GM21529 (cell line): ENCODE measurements around the gene RIN1.
"Not testable (repeated sequence)": the region's sequence is repeated elsewhere in the genome, so short reads cannot be mapped to it uniquely, and the experiment has no call there.

ENCODE experiments used
- ATAC-seq: cut with Tn5 transposase; IDR thresholded peaks from one replicate; pipeline ENCODE4 v1.9.1; 2021; ENCODE audit not compliant: unreplicated experiment

The RIN1 gene

GRCh38 chr11:66359662-66360087 lies 23.4 kb upstream of the RIN1 start:
- ATAC-seq = no peak

GRCh38 chr11:66350560-66351235 lies 14.5 kb upstream of the RIN1 start:
- ATAC-seq = not testable (repeated sequence)

DNA sequence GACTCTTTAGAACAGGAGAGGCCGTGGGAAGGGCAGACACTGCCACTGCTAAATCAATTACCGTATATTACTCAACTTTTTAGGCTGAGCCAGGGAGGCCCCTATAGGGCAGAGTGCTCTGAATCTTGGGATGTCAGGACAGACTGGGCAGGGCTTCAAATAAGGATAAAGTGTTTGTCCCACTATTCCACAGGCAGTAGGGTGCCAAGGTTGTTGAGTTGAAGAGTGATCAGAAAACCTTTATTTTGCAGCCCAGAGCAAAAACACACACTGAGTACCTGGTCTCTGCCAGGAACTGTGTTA lies 12.8 kb upstream of the RIN1 start:
- no peak for ATAC-seq

- ATAC-seq = peak; percentile 36
These were observed 11.4 kb upstream of the RIN1 start, which contains the start of gene B4GAT1 for GRCh38 chr11:66347425-66348276. Gene B4GAT1 (minus strand): TSS chr11:66347629. CDS start chr11:66347545, 84 bp downstream.

DNA sequence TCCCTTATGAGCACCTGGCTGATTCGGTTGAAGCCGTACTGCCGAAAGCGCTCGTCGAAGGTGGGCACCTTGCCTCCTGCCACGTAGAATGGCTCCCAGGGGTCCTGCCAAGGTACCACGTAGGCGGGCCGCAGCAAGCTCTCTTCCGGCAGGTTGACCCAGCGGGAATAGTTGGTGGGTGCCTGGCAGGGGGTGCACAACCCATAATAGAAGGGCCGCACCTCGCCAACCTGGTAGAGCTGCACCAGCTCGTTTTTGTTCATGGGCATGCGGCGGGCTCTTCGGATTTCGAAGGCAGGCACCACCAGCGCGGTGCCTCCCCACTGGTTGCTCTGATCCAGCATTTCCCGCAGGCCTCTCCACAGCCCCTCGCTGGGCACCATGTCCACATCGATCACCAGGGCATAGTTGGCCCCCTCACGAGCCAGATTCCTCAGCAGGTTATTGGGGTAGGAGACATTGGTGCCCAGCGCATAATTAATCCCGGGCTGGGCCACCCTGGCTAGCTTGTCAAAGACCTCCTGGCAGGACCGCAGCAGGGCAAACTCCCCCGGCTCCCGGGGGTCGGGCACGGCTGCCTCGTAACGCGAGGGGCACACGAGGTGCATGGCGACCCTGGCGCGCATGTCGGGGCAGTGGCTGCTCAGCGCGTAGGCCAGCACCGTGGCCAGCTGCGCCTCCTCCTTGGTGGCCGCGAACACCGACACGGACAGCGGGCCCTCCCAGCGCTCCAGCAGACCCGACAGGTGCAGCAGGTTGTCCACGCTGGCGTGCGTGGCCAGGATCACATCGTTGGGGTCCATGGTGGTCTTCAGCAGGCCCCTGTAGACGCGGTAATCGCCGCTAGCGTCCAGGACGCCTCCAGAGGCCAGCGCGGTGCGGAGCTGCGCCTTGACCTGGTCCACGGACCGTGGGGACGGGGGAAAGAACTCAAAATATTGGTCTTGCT lies 10.5 kb upstream of the RIN1 start:
- ATAC-seq = no peak

GRCh38 chr11:66345316-66345649 lies 9.0 kb upstream of the RIN1 start:
- ATAC-seq = no peak

GRCh38 chr11:66344550-66345315 lies 8.5 kb upstream of the RIN1 start, which contains the start of gene BRMS1:
Gene BRMS1 (minus strand): TSS chr11:66345104. CDS start chr11:66342234, 2,870 bp downstream.
- peak; percentile 59 for ATAC-seq

DNA sequence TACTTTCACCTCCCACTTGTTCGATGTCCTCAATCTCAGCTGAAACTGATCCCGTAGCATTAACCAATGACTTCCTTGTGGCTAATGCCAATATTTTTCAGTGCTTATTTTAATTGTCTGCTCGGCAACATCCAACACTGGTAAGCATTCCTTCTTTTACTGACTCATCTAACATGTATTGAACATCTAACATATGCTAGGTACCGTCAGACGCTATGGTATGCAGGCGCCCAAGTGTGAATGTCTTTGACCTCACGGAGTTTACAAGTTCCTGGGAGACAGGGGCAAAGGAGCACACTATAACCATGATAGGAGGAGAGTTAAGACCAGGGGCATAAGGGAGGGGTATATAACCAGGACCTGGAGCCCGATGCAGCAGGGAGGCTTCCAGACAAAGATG lies 6.9 kb upstream of the RIN1 start:
- no peak for ATAC-seq

DNA sequence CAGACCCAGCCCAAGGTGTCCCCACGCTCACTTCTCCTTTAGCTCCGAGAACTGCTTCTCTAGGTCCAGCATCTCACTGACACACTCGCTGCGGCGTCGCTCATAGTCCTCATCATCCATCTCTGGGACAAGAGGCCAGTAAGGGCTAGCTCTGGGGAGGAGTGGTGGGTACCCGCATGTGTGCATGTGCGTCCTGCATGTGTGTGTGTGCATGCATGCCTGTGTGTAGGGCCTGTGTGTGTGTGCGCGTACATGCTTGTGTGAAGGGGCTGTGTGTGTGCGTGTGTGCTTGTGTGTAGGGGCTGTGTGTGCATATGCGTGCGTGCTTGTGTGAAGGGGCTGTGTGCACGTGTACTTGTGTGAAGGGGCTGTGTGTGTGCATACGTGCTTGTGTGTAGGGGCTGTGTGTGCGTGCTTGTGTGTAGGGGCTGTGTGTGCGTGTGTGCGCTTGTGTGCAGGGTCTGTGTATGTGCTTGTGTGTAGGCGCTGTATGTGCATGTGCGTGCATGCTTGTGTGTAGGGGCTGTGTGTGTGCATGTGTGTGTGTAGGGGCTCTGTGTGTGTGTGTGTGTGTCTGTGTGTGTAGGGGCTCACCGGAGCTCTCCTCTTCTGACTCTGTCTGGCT lies 5.4 kb upstream of the RIN1 start:
- no peak for ATAC-seq

- no peak for ATAC-seq
These were observed 4.6 kb upstream of the RIN1 start for GRCh38 chr11:66340596-66341501.

DNA sequence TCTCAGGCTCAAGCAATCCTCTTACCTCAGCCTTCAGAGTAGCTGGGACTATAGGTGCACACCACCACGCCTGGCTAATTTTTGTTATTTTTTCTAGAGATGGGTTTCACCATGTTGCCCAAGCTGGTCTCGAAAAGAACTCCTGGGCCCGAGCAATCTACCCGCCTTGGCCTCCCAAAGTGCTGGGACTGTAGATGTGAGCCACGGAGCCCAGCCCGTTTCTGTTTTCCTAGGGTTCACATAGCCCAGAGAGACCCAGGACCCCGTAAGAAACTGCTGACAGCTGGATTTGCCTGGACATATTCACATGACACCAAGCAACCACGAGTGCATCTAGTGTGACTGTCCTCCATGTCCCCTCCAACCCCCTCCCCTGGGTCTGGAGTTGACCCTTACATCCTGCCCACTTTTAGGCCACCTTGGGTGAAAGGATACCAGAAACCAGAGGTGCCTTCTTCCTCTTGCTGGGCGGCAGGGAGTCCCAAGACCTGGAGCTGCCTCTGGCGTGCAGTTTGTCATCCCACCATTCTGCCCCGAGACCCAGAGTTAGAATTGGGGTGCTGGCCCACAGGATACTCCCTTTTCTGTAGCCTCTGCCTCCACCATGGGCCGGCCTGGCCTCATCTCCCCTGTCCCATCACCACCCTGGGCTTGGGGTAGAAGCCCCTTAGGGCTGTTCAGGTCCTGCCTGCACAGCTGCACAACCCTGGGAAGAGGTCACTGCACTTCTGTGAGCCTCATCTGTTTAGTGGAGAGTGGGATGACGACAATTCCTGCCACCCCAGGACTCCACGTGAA lies 3.7 kb upstream of the RIN1 start:
- no peak for ATAC-seq

DNA sequence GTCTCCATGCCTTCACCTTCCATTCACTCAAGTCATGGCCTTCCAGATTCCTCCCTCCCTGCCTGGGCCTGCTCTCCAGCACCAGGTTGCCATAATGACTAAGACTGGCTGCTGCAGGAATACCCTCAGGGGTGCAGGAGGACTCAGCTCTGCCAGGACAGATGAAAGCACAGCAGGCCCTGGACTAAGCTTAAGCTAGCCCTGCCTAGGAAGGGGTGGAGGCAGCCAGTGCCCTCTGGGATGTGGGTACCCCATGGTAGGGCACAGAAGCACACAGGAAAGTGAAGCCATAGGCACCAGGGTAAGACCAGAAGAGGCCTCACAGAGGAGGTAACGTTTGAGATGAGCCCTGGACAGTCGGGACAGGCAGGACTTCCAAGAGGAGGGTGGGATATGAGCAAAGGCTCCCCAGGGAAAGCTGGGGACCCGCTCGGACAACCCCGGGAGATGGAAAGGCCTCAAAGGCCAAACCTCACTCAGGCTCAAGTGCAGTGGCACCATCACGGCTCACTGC lies 3.0 kb upstream of the RIN1 start:
- ATAC-seq = no peak

DNA sequence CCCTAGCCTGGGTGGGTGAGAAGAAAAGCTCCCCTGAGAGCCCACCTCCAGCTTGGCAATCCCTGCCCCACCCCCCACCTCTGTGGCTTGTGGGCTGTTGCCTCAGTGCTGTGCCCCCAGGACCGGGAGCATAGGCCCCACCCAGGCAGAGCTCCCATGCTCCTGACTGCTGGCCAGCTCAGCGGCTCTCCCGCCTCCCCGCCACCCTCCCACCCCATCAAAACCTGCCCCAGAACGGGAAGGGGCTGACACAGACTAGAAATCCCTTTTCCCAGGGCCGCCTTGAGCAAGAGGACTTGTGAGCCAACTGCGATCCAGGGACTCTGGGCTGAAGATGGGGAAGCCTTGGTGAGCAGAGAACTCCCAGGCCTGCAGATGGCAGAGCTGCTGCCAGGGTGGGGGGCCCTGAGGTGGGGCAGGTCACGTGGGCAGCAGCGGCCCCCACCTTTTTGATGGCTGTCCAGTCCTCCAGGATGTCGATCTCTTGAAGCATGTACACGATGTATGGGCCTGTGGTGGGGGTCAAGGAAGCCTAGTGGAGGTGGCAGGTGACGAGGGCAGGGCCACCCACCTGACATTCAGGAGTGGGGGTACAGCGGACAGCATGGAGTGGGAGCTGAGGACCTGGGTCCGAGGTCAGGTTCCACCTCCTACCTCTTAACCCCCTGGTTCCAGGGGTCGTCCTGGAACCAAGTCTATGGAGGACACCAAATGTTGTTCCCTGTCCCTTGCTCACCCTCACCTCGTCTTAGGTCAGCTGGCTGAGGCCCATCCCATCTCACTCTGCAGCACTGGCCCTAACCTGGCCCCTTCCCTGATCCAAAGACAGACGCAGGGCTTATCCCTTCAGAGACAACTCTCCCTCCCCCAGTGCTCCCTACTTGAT lies 2.3 kb upstream of the RIN1 start:
- ATAC-seq = no peak

DNA sequence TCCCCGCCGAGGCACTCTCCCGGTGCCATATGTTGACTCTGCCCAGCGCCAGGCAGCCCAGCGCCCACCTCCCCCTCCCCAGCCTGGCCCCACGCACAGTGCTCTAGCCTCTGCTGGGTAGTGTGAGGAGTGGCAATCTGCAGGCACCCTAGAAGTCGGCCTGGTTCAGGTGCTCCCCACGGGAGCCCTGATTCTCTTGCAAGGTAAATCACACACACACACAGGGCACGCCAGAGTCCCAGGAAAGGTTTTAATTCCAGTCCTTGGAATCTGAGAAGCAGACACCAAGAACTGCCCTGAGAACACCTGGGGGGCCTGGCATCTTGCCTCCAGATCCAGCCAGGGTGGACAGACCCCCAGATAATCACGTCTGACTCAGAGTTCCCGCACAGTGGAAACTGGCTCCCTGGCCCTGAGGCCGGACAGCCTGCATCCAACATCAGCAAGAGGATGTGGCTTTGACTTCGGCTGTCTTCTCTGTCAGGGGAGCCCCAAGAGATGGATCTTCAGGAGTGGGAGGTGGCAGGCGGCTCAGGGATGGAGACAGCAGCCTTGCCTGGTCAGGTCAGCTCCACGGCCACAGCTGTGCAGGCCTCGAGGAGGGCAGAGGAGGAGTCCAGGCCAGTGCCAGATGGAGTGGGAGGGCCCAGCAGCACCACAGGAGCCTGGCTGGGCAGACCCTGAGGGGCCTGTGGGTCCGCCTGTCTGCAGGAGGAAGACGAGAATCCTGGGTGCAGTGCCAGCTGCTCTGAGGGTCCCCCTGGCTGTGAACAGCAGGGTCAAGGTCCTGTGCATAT lies 1.1 kb upstream of the RIN1 start:
- no peak for ATAC-seq

DNA sequence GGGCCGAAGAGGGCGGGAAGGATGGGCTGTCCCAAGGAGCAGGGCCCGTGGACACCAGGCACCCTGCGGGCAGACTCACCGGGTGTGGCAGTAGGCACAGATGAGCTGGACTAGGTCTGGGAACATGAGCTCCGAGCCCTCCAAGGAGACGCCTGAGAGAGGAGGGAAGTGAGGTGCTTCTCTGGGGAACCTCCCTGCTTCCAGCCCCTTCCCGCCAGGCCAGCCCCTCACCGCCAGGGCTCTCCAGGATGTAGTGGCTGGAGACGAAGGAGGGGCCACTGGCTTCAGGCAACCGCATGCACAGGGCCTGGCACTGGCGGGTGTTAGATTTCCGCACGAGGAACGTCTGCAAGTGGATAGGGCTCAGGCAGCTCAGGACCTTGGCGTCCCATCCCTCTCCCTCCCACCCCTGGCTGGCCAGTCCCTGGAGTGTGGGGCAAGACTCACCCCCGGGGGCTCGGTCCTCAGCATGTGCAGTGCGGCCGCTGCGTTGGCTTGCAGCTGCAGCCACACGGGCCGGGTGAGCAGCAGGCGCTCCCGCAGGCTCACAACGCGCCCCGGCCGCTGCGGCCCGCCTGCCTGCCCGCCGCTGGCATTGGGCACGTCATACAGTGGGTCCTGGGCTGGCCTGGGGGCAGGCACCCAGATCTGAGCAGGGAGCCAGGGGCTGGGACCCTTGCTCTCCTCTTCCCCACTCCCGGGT lies 552 bp downstream of the RIN1 start:
- no peak for ATAC-seq
